Activated CD8-positive, alpha-beta memory T cell treated with anti-CD3 and anti-CD28 coated beads for 24 hours (primary cell): Measurements from ENCODE around the gene HOXB7.

Experiments used
- DNase-seq: peaks from one replicate; pipeline ENCODE4 v3.0.0-alpha.2; 2020

The HOXB7 gene

GRCh38 chr17:48593840-48594537 lies 16.8 kb downstream of the HOXB7 start:
- DNase-seq: peak; percentile 93

GRCh38 chr17:48593126-48593829 lies 17.5 kb downstream of the HOXB7 start, which contains the start of gene HOXB5:
Gene HOXB5, minus strand, starts transcription at chr17:48593779. Its CDS starts 97 bp downstream, at chr17:48593682.
- DNase-seq: peak; percentile 77

GRCh38 chr17:48592577-48592976 lies 18.2 kb downstream of the HOXB7 start:
- DNase-seq: peak; percentile 69

- DNase-seq: no peak
These were observed 18.7 kb downstream of the HOXB7 start for GRCh38 chr17:48592057-48592514.

GRCh38 chr17:48591255-48592056 lies 19.4 kb downstream of the HOXB7 start:
- no peak for DNase-seq

GRCh38 chr17:48590607-48591161 lies 20.1 kb downstream of the HOXB7 start:
- DNase-seq: no peak

- DNase-seq: no peak
These were observed 20.8 kb downstream of the HOXB7 start, which contains the start of gene HOXB3 for GRCh38 chr17:48589831-48590606. Gene HOXB3, minus strand, starts transcription at chr17:48590241. Its CDS starts 37,767 bp downstream, at chr17:48552474.

- DNase-seq: no peak
These were observed 21.6 kb downstream of the HOXB7 start for GRCh38 chr17:48589060-48589830.

GRCh38 chr17:48588528-48588927 lies 22.3 kb downstream of the HOXB7 start:
- no peak for DNase-seq

GRCh38 chr17:48588074-48588415 lies 22.8 kb downstream of the HOXB7 start:
- no peak for DNase-seq

- no peak for DNase-seq
These were observed 23.3 kb downstream of the HOXB7 start for GRCh38 chr17:48587276-48588073.

GRCh38 chr17:48586355-48587258 lies 24.2 kb downstream of the HOXB7 start:
- no peak for DNase-seq

GRCh38 chr17:48584223-48584741 lies 26.5 kb downstream of the HOXB7 start:
- no peak for DNase-seq

GRCh38 chr17:48583708-48584222 lies 27.1 kb downstream of the HOXB7 start:
- no peak for DNase-seq

GRCh38 chr17:48582750-48583069 lies 28.1 kb downstream of the HOXB7 start:
- no peak for DNase-seq

- no peak for DNase-seq
These were observed 30.9 kb downstream of the HOXB7 start for GRCh38 chr17:48579760-48580554.

GRCh38 chr17:48579471-48579759 lies 31.4 kb downstream of the HOXB7 start:
- no peak for DNase-seq
